Measurements from ENCODE around the gene HCN4.
A peak's percentile ranks its signal among the peaks of the same experiment; 100 is the strongest.
"Not testable (repeated sequence)": the region's sequence is repeated elsewhere in the genome, so short reads cannot be mapped to it uniquely, and the experiment has no call there.

The HCN4 gene

DNA sequence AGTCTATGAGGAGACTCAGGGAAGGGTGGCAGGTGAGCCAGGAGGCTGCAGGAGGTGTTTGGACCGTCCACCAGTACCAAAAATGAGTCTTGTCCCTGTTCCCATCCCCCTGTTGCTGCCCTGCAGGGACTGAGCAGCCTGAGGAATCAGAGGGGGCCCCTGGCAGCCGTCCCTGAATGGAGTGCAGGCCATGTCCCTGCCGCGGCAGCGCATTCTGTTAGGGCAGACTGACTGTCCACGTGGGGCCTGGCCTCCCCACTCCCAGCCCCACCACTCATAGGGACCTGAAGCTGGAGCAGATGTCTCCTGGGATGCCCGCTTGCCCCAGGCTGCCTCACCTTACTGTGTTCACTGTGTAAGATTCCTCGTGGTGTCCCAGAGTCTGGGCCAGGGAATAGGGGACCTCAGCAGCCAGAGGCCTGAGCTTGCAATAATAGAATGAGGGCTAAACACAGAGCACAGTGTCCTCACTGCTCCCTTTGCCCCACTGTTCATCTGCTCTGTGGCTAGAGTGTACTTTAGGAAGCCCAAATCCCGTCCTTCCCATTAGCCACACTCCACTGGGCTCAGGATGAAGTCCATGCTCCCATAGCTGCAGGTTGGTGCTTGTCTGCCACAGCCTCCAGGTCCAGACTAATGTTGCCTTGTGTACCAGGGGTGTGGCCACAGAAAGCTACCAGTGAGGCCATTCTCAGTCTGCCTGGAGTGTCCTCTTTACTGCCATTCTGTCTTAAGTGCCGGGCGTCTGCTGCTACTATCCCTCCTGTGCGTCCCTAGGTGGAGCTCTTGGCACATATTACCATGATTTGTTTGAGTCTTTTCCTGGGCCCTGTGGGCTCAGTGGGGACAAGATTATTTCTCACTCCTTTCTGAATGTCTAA is 63.2 kb downstream of the HCN4 start:
- TF ChIP-seq, protein P1, sequence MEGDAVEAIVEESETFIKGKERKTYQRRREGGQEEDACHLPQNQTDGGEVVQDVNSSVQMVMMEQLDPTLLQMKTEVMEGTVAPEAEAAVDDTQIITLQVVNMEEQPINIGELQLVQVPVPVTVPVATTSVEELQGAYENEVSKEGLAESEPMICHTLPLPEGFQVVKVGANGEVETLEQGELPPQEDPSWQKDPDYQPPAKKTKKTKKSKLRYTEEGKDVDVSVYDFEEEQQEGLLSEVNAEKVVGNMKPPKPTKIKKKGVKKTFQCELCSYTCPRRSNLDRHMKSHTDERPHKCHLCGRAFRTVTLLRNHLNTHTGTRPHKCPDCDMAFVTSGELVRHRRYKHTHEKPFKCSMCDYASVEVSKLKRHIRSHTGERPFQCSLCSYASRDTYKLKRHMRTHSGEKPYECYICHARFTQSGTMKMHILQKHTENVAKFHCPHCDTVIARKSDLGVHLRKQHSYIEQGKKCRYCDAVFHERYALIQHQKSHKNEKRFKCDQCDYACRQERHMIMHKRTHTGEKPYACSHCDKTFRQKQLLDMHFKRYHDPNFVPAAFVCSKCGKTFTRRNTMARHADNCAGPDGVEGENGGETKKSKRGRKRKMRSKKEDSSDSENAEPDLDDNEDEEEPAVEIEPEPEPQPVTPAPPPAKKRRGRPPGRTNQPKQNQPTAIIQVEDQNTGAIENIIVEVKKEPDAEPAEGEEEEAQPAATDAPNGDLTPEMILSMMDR (IDR thresholded peaks at IDR 0.05; ENCODE audit: low read depth, low read length), result peak; percentile 74
- in situ Hi-C loops (cut with HindIII; ENCODE audit: low sequenced_read_pairs), result no loop called here
- peak; percentile 71 for DNase-seq (ENCODE audit: low read depth, low spot score)
- no peak overlapping the region for H3K4me3 ChIP-seq (ENCODE audit: low read depth, low read length)

DNA sequence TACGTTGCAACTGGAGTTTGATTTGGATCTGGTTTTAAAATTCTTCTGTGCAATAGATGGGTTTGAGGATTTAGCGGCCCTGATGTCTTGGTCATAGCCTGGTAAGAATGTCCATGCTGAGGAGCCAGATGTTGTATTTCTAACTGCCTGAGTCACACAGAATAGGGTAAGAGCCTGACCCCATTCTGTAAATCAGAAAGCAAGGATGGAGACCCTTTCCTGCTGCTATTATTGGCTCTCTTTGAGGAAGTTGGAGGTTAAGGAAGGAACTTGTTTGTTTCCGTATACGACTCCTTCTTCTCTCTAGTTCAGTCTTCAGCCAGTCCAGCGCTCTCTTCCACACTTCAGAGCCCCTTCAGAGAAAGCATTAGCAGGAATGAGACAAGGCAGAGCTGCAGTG is 65.1 kb downstream of the HCN4 start:
- TF ChIP-seq, protein P1 (IDR thresholded peaks at IDR 0.05; ENCODE audit: low read depth, low read length), result no peak
- no peak overlapping the region for H3K4me3 ChIP-seq (ENCODE audit: low read depth, low read length)
- DNase-seq (ENCODE audit: low read depth, low spot score), result no peak
- in situ Hi-C loops (cut with HindIII; ENCODE audit: low sequenced_read_pairs), result no loop called here

DNA sequence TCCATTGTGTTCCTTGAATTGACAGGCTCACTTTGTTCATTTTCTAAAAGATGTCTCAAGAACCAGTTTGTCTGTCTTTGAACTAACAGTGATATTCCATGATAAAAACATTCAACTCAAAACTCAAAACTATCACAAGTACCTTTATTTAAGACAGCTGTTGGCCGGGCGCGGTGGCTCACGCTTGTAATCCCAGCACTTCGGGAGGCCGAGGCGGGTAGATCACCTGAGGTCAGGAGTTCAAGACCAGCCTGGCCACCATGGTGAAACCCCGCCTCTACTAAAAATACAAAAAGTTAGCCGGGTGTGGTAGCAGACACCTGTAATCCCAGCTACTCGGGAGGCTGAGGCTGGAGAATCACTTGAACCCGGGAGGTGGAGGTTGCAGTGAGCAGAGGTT is 68.5 kb downstream of the HCN4 start:
- in situ Hi-C loops (cut with HindIII; ENCODE audit: low sequenced_read_pairs); DNase-seq (ENCODE audit: low read depth, low spot score); H3K4me3 ChIP-seq (ENCODE audit: low read depth, low read length): not testable (repeated sequence)

DNA sequence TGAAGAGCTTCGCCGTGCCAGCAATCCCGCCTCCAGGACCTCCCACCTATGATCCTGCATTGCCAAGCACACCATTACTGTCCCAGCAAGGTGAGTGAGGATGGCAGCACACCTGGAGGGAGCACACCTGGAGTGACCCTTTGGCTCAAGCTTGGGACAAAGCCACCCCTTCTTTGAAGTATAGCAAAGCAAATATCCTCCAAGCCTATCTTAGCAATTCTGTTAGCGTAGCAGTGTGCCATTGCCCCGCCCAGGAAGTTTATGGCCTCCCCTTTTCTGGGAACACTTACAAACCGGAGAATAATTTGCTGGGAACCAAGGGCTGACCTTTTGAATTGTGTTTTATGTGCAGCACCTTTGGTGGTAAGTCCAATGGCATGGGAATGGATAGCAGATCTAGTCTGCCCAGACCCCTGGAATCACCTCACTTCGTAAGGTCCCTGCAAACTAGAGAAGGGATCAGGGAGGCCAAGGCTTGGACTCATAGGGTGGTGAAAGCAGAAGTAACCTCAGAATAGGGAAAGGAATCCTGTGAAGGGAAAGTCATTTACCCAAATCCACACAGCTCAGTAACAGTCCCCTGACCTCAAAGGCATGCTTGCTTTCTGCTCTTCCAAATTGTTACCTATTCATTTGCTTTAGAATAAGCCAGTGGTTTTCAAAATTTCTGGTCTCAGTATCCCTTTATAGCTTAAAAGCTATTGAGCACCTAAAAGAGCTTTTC is 70.1 kb downstream of the HCN4 start:
- TF ChIP-seq, protein P1 (IDR thresholded peaks at IDR 0.05; ENCODE audit: low read depth, low read length), result no peak
- DNase-seq (ENCODE audit: low read depth, low spot score), result no peak
- in situ Hi-C loops (cut with HindIII; ENCODE audit: low sequenced_read_pairs), result no loop called here
- H3K4me3 ChIP-seq (ENCODE audit: low read depth, low read length), result no peak overlapping the region

DNA sequence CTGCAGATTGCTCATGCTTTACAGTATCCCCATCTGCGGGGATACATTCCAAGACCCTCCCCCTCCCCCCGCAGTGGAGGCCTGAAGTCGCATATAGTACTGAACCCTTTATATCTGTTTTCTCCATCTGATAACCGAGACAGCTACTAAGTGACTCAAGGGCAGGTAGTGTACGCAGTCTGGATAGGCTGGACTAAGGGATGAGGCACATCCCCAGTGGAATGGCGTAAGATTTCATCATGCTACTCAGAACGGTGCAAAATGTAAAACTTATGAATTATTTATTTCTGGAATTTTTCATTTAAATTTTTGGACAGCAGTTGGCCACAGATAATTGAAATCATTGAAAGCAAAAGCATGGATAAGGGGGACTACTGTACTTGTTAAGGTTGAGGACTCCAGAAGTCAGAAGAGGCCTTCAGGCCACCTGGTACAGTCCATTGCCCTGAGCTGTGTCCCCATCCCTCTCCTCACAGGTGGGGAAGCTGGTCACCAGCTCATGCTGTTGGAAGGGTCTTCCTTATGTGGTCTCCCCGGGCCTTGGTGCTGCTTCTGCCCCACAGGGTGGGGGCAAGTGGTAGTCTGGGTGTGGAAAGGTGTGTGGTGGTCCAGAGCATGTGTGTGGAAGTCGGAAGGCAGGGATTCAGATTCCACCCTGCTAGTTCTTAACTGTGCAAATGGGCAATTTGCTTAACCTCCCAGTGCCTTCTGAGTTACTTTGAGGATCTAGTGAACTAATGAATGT is 72.0 kb downstream of the HCN4 start:
- H3K4me3 ChIP-seq (ENCODE audit: low read depth, low read length), result no peak overlapping the region
- in situ Hi-C loops (cut with HindIII; ENCODE audit: low sequenced_read_pairs), result no loop called here
- TF ChIP-seq, protein P1 (IDR thresholded peaks at IDR 0.05; ENCODE audit: low read depth, low read length), result no peak
- no peak for DNase-seq (ENCODE audit: low read depth, low spot score)

DNA sequence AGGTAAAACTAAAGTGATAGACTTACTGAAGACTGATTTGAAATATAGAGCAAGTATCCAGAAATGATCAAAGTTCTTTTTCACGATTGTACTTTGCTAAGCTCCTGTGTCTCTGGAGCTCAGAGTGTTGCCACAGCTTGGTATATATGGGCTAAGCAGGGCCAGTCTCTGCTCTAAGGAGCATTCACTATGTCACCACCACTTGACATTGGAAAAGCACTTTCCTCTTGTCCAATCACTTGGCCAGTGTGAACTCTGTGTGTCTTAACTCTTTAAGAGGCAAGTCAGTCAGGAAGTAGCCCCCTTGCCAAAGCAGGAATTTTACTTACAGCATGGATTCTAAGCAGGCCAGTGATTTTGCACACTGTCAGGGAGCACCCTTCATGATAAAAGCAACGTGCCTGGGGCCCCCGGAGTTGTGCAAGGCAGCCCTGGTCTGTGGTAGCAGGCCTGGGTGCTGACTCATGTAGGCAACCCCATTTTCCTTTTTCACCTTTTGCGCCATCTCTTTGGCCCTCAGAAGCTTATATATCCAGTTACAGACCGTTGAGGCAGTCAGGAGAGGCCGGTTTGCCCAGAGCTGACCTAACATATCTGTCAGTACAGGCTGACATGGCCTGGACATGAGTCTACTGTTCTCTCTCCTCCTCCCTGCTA is 73.0 kb downstream of the HCN4 start:
- no peak overlapping the region for H3K4me3 ChIP-seq (ENCODE audit: low read depth, low read length)
- TF ChIP-seq, protein P1 (IDR thresholded peaks at IDR 0.05; ENCODE audit: low read depth, low read length), result no peak
- no peak for DNase-seq (ENCODE audit: low read depth, low spot score)
- in situ Hi-C loops (cut with HindIII; ENCODE audit: low sequenced_read_pairs), result no loop called here

Measured in astrocyte of the spinal cord (primary cell).